ENCODE data around the gene TBC1D20.
"Not testable (repeated sequence)": the region's sequence is repeated elsewhere in the genome, so short reads cannot be mapped to it uniquely, and the experiment has no call there.

Gene TBC1D20

GRCh38 chr20:480044-480443 is 17.7 kb upstream of the TBC1D20 start:
- no peak for DNase-seq (ENCODE audit: low read depth)
- H3K4me3 ChIP-seq (ENCODE audit: control insufficient read depth, low read depth, low read length), result no peak overlapping the region
- TF ChIP-seq, protein P1, sequence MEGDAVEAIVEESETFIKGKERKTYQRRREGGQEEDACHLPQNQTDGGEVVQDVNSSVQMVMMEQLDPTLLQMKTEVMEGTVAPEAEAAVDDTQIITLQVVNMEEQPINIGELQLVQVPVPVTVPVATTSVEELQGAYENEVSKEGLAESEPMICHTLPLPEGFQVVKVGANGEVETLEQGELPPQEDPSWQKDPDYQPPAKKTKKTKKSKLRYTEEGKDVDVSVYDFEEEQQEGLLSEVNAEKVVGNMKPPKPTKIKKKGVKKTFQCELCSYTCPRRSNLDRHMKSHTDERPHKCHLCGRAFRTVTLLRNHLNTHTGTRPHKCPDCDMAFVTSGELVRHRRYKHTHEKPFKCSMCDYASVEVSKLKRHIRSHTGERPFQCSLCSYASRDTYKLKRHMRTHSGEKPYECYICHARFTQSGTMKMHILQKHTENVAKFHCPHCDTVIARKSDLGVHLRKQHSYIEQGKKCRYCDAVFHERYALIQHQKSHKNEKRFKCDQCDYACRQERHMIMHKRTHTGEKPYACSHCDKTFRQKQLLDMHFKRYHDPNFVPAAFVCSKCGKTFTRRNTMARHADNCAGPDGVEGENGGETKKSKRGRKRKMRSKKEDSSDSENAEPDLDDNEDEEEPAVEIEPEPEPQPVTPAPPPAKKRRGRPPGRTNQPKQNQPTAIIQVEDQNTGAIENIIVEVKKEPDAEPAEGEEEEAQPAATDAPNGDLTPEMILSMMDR (IDR thresholded peaks at IDR 0.05; ENCODE audit: control insufficient read depth, insufficient read depth, low read depth, low read length, missing control alignments), result no peak

- DNase-seq (ENCODE audit: low read depth), result no peak
- H3K4me3 ChIP-seq (ENCODE audit: control insufficient read depth, low read depth, low read length), result no peak overlapping the region
- TF ChIP-seq, protein P1 (IDR thresholded peaks at IDR 0.05; ENCODE audit: control insufficient read depth, insufficient read depth, low read depth, low read length, missing control alignments), result no peak
Measured at GRCh38 chr20:479487-479886, 17.2 kb upstream of the TBC1D20 start.

DNA sequence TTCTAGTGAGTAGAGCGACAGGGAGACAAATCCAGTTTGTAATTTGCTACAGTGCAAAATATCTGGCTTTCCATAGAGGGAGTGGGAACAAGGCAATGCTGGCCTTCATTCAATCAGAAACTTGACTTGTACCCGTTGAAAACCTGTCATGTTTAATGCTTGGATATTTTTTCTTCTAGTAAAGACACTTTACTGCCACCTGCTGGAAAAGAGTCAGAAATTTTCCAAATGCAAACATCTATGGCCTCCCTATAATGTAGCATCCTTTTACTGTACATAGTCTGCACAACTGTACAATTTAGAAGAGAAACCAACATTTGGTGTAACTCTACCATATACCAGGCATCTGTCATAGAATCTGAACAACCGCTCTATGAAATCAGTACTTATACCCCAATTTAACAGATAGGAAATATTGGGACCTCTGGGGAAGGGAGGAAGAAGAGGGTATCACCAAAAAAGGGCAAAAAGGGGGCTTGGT is 16.7 kb upstream of the TBC1D20 start:
- H3K4me3 ChIP-seq (ENCODE audit: control insufficient read depth, low read depth, low read length), result no peak overlapping the region
- TF ChIP-seq, protein P1 (IDR thresholded peaks at IDR 0.05; ENCODE audit: control insufficient read depth, insufficient read depth, low read depth, low read length, missing control alignments), result peak; percentile 51
- no peak for DNase-seq (ENCODE audit: low read depth)

- peak; percentile 38 for DNase-seq (ENCODE audit: low read depth)
- H3K4me3 ChIP-seq (ENCODE audit: control insufficient read depth, low read depth, low read length), result no peak overlapping the region
- TF ChIP-seq, protein P1 (IDR thresholded peaks at IDR 0.05; ENCODE audit: control insufficient read depth, insufficient read depth, low read depth, low read length, missing control alignments), result no peak
Measured at GRCh38 chr20:478010-478948, 15.9 kb upstream of the TBC1D20 start.

DNA sequence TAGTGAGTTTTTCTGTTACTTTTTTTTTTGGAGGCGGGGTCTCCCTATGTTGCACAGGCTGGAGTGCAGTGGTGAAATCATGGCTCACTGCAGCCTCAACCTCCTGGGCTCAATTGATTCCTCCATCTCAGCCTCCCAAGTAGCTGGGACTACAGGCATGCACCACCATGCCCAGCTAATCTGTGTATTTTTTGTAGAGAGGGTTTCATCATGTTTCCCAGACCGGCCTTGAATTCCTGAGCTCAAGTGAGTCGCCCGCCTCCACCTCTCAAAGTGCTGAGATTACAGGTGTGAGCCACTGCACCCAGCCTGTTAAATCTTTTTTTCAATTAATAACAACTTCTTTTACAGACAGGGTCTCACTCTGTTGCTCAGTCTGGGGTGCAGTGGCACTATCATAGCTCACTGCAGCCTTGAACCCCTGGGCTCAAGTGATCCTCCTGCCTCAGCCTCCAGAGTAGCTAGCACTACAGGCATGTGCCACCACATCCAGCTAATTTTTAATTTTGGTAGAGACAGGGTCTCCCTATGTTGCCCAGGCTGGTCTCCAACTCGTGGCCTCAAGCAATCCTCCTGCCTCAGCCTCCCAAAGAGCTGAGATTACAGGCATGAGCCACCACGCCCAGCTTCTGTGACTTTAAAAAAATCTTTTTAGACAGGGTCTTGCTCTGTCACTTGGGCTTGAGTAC is 14.4 kb upstream of the TBC1D20 start:
- not testable (repeated sequence) for H3K4me3 ChIP-seq (ENCODE audit: control insufficient read depth, low read depth, low read length); DNase-seq (ENCODE audit: low read depth)

GRCh38 chr20:475463-476357 is 13.4 kb upstream of the TBC1D20 start:
- no peak for DNase-seq (ENCODE audit: low read depth)
- H3K4me3 ChIP-seq (ENCODE audit: control insufficient read depth, low read depth, low read length), result no peak overlapping the region
- TF ChIP-seq, protein P1 (IDR thresholded peaks at IDR 0.05; ENCODE audit: control insufficient read depth, insufficient read depth, low read depth, low read length, missing control alignments), result no peak
